Hippocampal formation (tissue), 2 donors: ENCODE results near the gene PALD1.

Source experiments
- DNase-seq, 2 donors: peaks; one replicate each; lab custom pipeline; 2025; lab: John Stamatoyannopoulos, UW

The PALD1 gene

GRCh38 chr10:70504521-70505358 lies 26.2 kb downstream of the PALD1 start:
- no peak for DNase-seq

GRCh38 chr10:70505908-70506307 lies 27.3 kb downstream of the PALD1 start:
- DNase-seq = no peak

- DNase-seq = no peak
Measured at GRCh38 chr10:70507966-70508365, 29.4 kb downstream of the PALD1 start.

- DNase-seq = peak; percentile 19 to 46
Measured at GRCh38 chr10:70508912-70509756, 30.6 kb downstream of the PALD1 start.

- DNase-seq = no peak
Measured at GRCh38 chr10:70509757-70510147, 31.2 kb downstream of the PALD1 start.

- no peak for DNase-seq
Measured at GRCh38 chr10:70510453-70510852, 31.9 kb downstream of the PALD1 start.

- no peak for DNase-seq
Measured at GRCh38 chr10:70510904-70511303, 32.3 kb downstream of the PALD1 start.

GRCh38 chr10:70512149-70512639 lies 33.6 kb downstream of the PALD1 start:
- no peak for DNase-seq

- DNase-seq = no peak
Measured at GRCh38 chr10:70513848-70514309, 35.3 kb downstream of the PALD1 start.

GRCh38 chr10:70514591-70514990 lies 36.0 kb downstream of the PALD1 start:
- no peak for DNase-seq

GRCh38 chr10:70515035-70515667 lies 36.6 kb downstream of the PALD1 start:
- no peak for DNase-seq

- no peak for DNase-seq
Measured at GRCh38 chr10:70518695-70519094, 40.1 kb downstream of the PALD1 start.

- no peak for DNase-seq
Measured at GRCh38 chr10:70523057-70523456, 44.5 kb downstream of the PALD1 start.

- no peak for DNase-seq
Measured at GRCh38 chr10:70523549-70523948, 45.0 kb downstream of the PALD1 start.

- no peak for DNase-seq
Measured at GRCh38 chr10:70528314-70528713, 49.7 kb downstream of the PALD1 start.

- DNase-seq = no peak
Measured at GRCh38 chr10:70528741-70529362, 50.3 kb downstream of the PALD1 start.

- DNase-seq = no peak
Measured at GRCh38 chr10:70529848-70530247, 51.3 kb downstream of the PALD1 start.

- DNase-seq = no peak
Measured at GRCh38 chr10:70530315-70530714, 51.7 kb downstream of the PALD1 start.

- DNase-seq = no peak
Measured at GRCh38 chr10:70532554-70533188, 54.1 kb downstream of the PALD1 start.

GRCh38 chr10:70533189-70533558 lies 54.6 kb downstream of the PALD1 start:
- DNase-seq = no peak

- DNase-seq = no peak
Measured at GRCh38 chr10:70534281-70534680, 55.7 kb downstream of the PALD1 start.
